HCT116 (cell line): ENCODE measurements around the gene PRR14. TPM values are rescaled to one million over a fixed set of nuclear protein-coding genes. Genes with fewer than 3 reads are reported as not detected.

Experiments
- ATAC-seq: fragments of 200-7000 bp; cut with Tn5 transposase; 2 replicates; pipeline ENCODE4 v1.9.1; 2020; ENCODE audit warnings: mild to moderate bottlenecking, moderate library complexity
- BruUV-seq: library from RNA; stranded (reverse); fragments of 400-500 nt; replicated peaks from 2 replicates; lab custom pipeline; 2021; lab: Mats Ljungman, UMichigan
- CTCF ChIA-PET: fragments of 300-600 bp; sonication (Branson Sonifier 250); formaldehyde crosslinking; loops from one replicate; lab custom pipeline; 2021; ENCODE audit warnings: antibody characterized with exemption; lab: Charles Lee
- POLR2A ChIA-PET: fragments of 300-600, 350-600 bp; sonication (Branson Sonifier 250); formaldehyde crosslinking; loops from one replicate; lab custom pipeline; 2021; ENCODE audit warnings: antibody characterized with exemption; lab: Charles Lee
- RAD21 ChIA-PET, 2 experiments: fragments of 300-600 bp; sonication (Branson Sonifier 250); formaldehyde crosslinking; loops; one replicate each; lab custom pipeline; 2023; ENCODE audit warnings: low total read pairs in 2 of 2; ENCODE audit not compliant: uncharacterized antibody in 2 of 2, unreplicated experiment in 2 of 2, low non-redundant PET in 1 of 2; lab: Charles Lee
- DNase-seq: peaks from one replicate; pipeline ENCODE4 v3.0.0-alpha.2; 2010; ENCODE audit warnings: low read depth, low spot score
- H2AFZ ChIP-seq: fragments of 200-600 bp; shearing (Covaris generic), sonication (generic); 2 replicates; pipeline ENCODE4 v1.6.1; 2017; ENCODE audit warnings: low read depth, mixed run types, mixed read lengths, antibody characterized with exemption, low read length; ENCODE audit not compliant: poor library complexity, severe bottlenecking
- H3K27ac ChIP-seq: 2 replicates; pipeline ENCODE4 v1.5.1; 2012; ENCODE audit warnings: low read depth, low read length
- H3K27me3 ChIP-seq: fragments of 200-600 bp; sonication (generic); 2 replicates; pipeline ENCODE4 v1.6.1; 2016; ENCODE audit warnings: mixed run types, low read length, mixed read lengths; ENCODE audit not compliant: insufficient read depth
- H3K36me3 ChIP-seq, 2 experiments: fragments of 200-500 bp in 1 of 2; fragments of 200-600 bp in 1 of 2; sonication (Bioruptor generic) in 1 of 2; sonication (generic) in 1 of 2; 2 replicates each; pipeline versions ENCODE4 v1.5.1 to v1.6.1; 2014 to 2016; ENCODE audit warnings: low read length in 2 of 2, inconsistent platforms in 1 of 2, mixed read lengths in 1 of 2, mixed run types in 1 of 2; ENCODE audit not compliant: insufficient read depth in 2 of 2, control insufficient read depth in 1 of 2
- H3K4me1 ChIP-seq, 2 experiments: fragments of 200-600 bp in 1 of 2; sonication (generic) in 1 of 2; 2 replicates each; pipeline versions ENCODE4 v1.5.1 to v1.6.1; 2012 to 2017; ENCODE audit warnings: low read length in 2 of 2, inconsistent platforms in 1 of 2, mild to moderate bottlenecking in 1 of 2, mixed read lengths in 1 of 2, mixed run types in 1 of 2, moderate library complexity in 1 of 2; ENCODE audit not compliant: insufficient read depth in 2 of 2, control insufficient read depth in 1 of 2
- H3K4me2 ChIP-seq: fragments of 200-600 bp; sonication (generic); 2 replicates; pipeline ENCODE4 v1.6.1; 2017; ENCODE audit warnings: mixed run types, low read length, mixed read lengths
- H3K4me3 ChIP-seq, 2 experiments: fragments of 200-600 bp in 1 of 2; sonication (generic) in 1 of 2; replicated peaks in 1 of 2; 2 replicates each; pipeline ENCODE4 v1.5.1; 2011 to 2016; ENCODE audit warnings: low read length in 2 of 2, control low read depth in 1 of 2, low read depth in 1 of 2, mild to moderate bottlenecking in 1 of 2, mixed read lengths in 1 of 2, mixed run types in 1 of 2
- H3K79me2 ChIP-seq: fragments of 200-600 bp; sonication (generic); 2 replicates; pipeline ENCODE4 v1.6.1; 2017; ENCODE audit warnings: mild to moderate bottlenecking, mixed run types, low read length, moderate library complexity, mixed read lengths; ENCODE audit not compliant: insufficient read depth
- H3K9ac ChIP-seq: fragments of 200-600 bp; sonication (generic); 2 replicates; pipeline ENCODE4 v1.6.1; 2016; ENCODE audit warnings: low read length, mixed read lengths
- H3K9me2 ChIP-seq: fragments of 200-600 bp; sonication (generic), shearing (Covaris generic); 2 replicates; pipeline ENCODE4 v1.6.1; 2017; ENCODE audit warnings: mixed run types, mild to moderate bottlenecking, moderate library complexity; ENCODE audit not compliant: insufficient read depth
- H3K9me3 ChIP-seq, 2 experiments: fragments of 200-500 bp in 1 of 2; fragments of 200-600 bp in 1 of 2; sonication (Bioruptor generic) in 1 of 2; sonication (generic) in 1 of 2; 2 replicates each; pipeline ENCODE4 v1.6.1; 2014 to 2017; ENCODE audit warnings: low read length in 2 of 2, mixed read lengths in 2 of 2, inconsistent platforms in 1 of 2, low read depth in 1 of 2, mild to moderate bottlenecking in 1 of 2, mixed run types in 1 of 2, moderate library complexity in 1 of 2; ENCODE audit not compliant: control insufficient read depth in 1 of 2, insufficient read depth in 1 of 2
- H4K20me1 ChIP-seq: fragments of 200-600 bp; sonication (generic), shearing (Covaris generic); 2 replicates; pipeline ENCODE4 v1.6.1; 2017; ENCODE audit warnings: mixed run types, mild to moderate bottlenecking, moderate library complexity; ENCODE audit not compliant: insufficient read depth
- ATF3 ChIP-seq: IDR thresholded peaks from 2 replicates; pipeline ENCODE4 v1.6.1; 2012
- CEBPB ChIP-seq: IDR thresholded peaks from 2 replicates; pipeline ENCODE4 v1.6.1; 2012; ENCODE audit warnings: low read depth
- CTCF ChIP-seq, 3 experiments: fragments of 200-600 bp in 1 of 3; sonication (generic) in 1 of 3; IDR thresholded peaks in 2 of 3; conservative IDR thresholded peaks in 1 of 3; 2 replicates each; pipeline ENCODE4 v1.5.1; 2012 to 2017; ENCODE audit warnings: low read depth in 2 of 3, low read length in 2 of 3, antibody characterized with exemption in 1 of 3, borderline replicate concordance in 1 of 3, control low read depth in 1 of 3, mild to moderate bottlenecking in 1 of 3, mixed read lengths in 1 of 3, mixed run types in 1 of 3, moderate library complexity in 1 of 3; ENCODE audit not compliant: insufficient read depth in 1 of 3
- EZH2 ChIP-seq: fragments of 200-600 bp; sonication (generic); IDR thresholded peaks from 2 replicates; pipeline ENCODE4 v1.6.1; 2017; ENCODE audit warnings: antibody characterized with exemption, mixed run types
- EZH2phosphoT487 ChIP-seq: fragments of 200-600 bp; IDR thresholded peaks from 2 replicates; pipeline ENCODE4 v1.6.1; 2018; ENCODE audit warnings: antibody characterized with exemption, borderline replicate concordance
- FOSL1 ChIP-seq: IDR thresholded peaks from 2 replicates; pipeline ENCODE4 v1.6.1; 2012; ENCODE audit warnings: low read depth
- MAX ChIP-seq: IDR thresholded peaks from 2 replicates; pipeline ENCODE4 v1.6.1; 2012
- POLR2A ChIP-seq: IDR thresholded peaks from 2 replicates; pipeline ENCODE4 v1.7.0; 2011; ENCODE audit warnings: borderline replicate concordance; ENCODE audit not compliant: insufficient read depth, insufficient read length; ENCODE audit errors: extremely low read depth
- REST ChIP-seq: IDR thresholded peaks from 2 replicates; pipeline ENCODE4 v1.6.1; 2012; ENCODE audit warnings: low read depth
- ZBTB33 ChIP-seq: IDR thresholded peaks from 2 replicates; pipeline ENCODE4 v1.6.1; 2011; ENCODE audit warnings: mild to moderate bottlenecking, low read length, moderate library complexity; ENCODE audit not compliant: insufficient replicate concordance; ENCODE audit errors: extremely low read depth
- intact Hi-C: fragments of 100-400 bp; cut with micrococcal nuclease; formaldehyde crosslinking; loops from 2 replicates; pipeline ENCODE4 v1.10.0; 2022
- total RNA-seq: library from RNA; stranded (reverse); gene quantifications from one replicate; pipeline ENCODE4 v1.2.1, GENCODE V29; 2021; ENCODE audit not compliant: unreplicated experiment

The PRR14 gene
- total RNA-seq, 1 experiment from 2014 or later, result 56.2 TPM

GRCh38 chr16:30655815-30656347 is 5.1 kb downstream of the PRR14 start:
- RAD21 ChIA-PET, result no interaction called here
- BruUV-seq, result no TSS peak
- Histone ChIP-seq H3K36me3 (peaks cover 10 to 21% of the 10 kb centered on the region in 2 experiments), H3K9me2 (no peaks in the 10 kb centered on the region), H3K27ac (no peak overlapping the region), H4K20me1 (no peaks in the 10 kb centered on the region), H3K4me2 (no peak overlapping the region), H3K27me3 (no peaks in the 10 kb centered on the region), H2AFZ (no peak overlapping the region), H3K9ac (no peak overlapping the region), H3K4me1 (peaks cover 17 to 29% of the 10 kb centered on the region in 2 experiments), H3K9me3 (no peaks in the 10 kb centered on the region), H3K4me3 (no peak overlapping the region), H3K79me2 (peaks cover 28% of the 10 kb centered on the region)
- DNase-seq (no peak), ATAC-seq (no peak)
- CTCF ChIA-PET, result no interaction called here
- intact Hi-C loops, result no loop called here
- POLR2A ChIA-PET, result no interaction called here
- no peak for TF ChIP-seq MAX
- TF ChIP-seq CTCF (IDR thresholded peaks at IDR 0.05 in 2 of 3, conservative IDR thresholded peaks at IDR 0.05 in 1 of 3; ENCODE audit: borderline replicate concordance in 1 of 3, insufficient read depth in 1 of 3, low read depth in 2 of 3, low read length in 2 of 3), result no peak
- no peak for TF ChIP-seq REST
- no peak for TF ChIP-seq CEBPB
- no peak for TF ChIP-seq FOSL1
- TF ChIP-seq EZH2, result no peak
- no peak for TF ChIP-seq ZBTB33
- TF ChIP-seq ATF3, result no peak
- no peak for TF ChIP-seq POLR2A
- TF ChIP-seq EZH2phosphoT487, result no peak
